GM12878 (cell line): ENCODE data around the gene CAPN8. TPM values are rescaled to one million over a fixed set of nuclear protein-coding genes. Genes with fewer than 3 reads are reported as not detected.

Source experiments
- ATAC-seq: fragments of 200-7000 bp; cut with Tn5 transposase; 3 replicates; pipeline ENCODE4 v1.9.1; 2020; ENCODE audit warnings: mild to moderate bottlenecking, moderate library complexity
- BruUV-seq: library from RNA; stranded (reverse); fragments of 400-500 nt; replicated peaks from 2 replicates; lab custom pipeline; 2021; lab: Mats Ljungman, UMichigan
- CTCF ChIA-PET: fragments of 300-600 bp; sonication (Branson Sonifier 250); formaldehyde crosslinking; extraction: SDS; loops from one replicate; lab custom pipeline; 2021; ENCODE audit warnings: inconsistent platforms; lab: Yijun Ruan, JAX
- POLR2A ChIA-PET: fragments of 350-600 bp; formaldehyde crosslinking; extraction: SDS; loops from one replicate; lab custom pipeline; 2021; ENCODE audit warnings: inconsistent platforms; lab: Charles Lee
- RAD21 ChIA-PET: fragments of 300-600 bp; sonication (Branson Sonifier 250); formaldehyde crosslinking; loops from one replicate; lab custom pipeline; 2023; ENCODE audit warnings: antibody characterized with exemption; ENCODE audit not compliant: unreplicated experiment; lab: Charles Lee
- SMC1A ChIA-PET: fragments of 300-600 bp; sonication (Branson Sonifier 250); formaldehyde crosslinking; loops from one replicate; lab custom pipeline; 2023; ENCODE audit not compliant: unreplicated experiment, uncharacterized antibody; lab: Charles Lee
- DNase-seq: peaks from one replicate; pipeline ENCODE4 v3.0.0-alpha.2; 2011; ENCODE audit warnings: low read depth, low spot score
- FAIRE-seq: peaks from 3 replicates; lab custom pipeline; 2011; peaks lifted over from hg19 to GRCh38; lab: Jason Lieb, UNC
- H2AFZ ChIP-seq: 2 replicates; pipeline ENCODE4 v1.6.0; 2011; ENCODE audit warnings: low read depth, low read length, control low read depth; ENCODE audit not compliant: control insufficient read depth
- H3K27ac ChIP-seq: 2 replicates; pipeline ENCODE4 v1.5.1; 2011; ENCODE audit warnings: control low read depth; ENCODE audit not compliant: control insufficient read depth, insufficient read depth
- H3K27me3 ChIP-seq, 2 experiments: replicated peaks in 1 of 2; 2 replicates each; pipeline versions ENCODE4 v1.6.0 to v1.6.1; 2011; ENCODE audit warnings: low read length in 1 of 2; ENCODE audit not compliant: control insufficient read depth in 2 of 2, insufficient read depth in 2 of 2
- H3K36me3 ChIP-seq, 2 experiments: 2 replicates each; pipeline ENCODE4 v1.5.1; 2011; ENCODE audit warnings: low read length in 1 of 2; ENCODE audit not compliant: control insufficient read depth in 2 of 2, insufficient read depth in 2 of 2
- H3K4me1 ChIP-seq: 2 replicates; pipeline ENCODE4 v1.6.1; 2011; ENCODE audit warnings: mild to moderate bottlenecking, low read length, moderate library complexity, mixed read lengths; ENCODE audit not compliant: control insufficient read depth, insufficient read depth
- H3K4me2 ChIP-seq: 2 replicates; pipeline ENCODE4 v1.6.0; 2011; ENCODE audit warnings: control low read depth; ENCODE audit not compliant: control insufficient read depth, insufficient read depth
- H3K4me3 ChIP-seq: fragments of 200-600 bp; sonication (generic); 2 replicates; pipeline ENCODE4 v1.5.1; 2016
- H3K79me2 ChIP-seq: 2 replicates; pipeline ENCODE4 v1.6.0; 2011; ENCODE audit warnings: low read length; ENCODE audit not compliant: control insufficient read depth, insufficient read depth
- H3K9ac ChIP-seq: 2 replicates; pipeline ENCODE4 v1.8.0; 2011; ENCODE audit warnings: low read length, control low read depth, mixed read lengths; ENCODE audit not compliant: control insufficient read depth, insufficient read depth
- H3K9me3 ChIP-seq: replicated peaks from 3 replicates; pipeline ENCODE4 v1.5.1; 2011; ENCODE audit warnings: mild to moderate bottlenecking, low read length; ENCODE audit not compliant: control insufficient read depth, insufficient read depth
- H4K20me1 ChIP-seq: 2 replicates; pipeline ENCODE4 v1.6.0; 2011; ENCODE audit not compliant: control insufficient read depth, insufficient read depth
- CUX1 ChIP-seq: IDR thresholded peaks from 2 replicates; pipeline ENCODE4 v1.6.1; 2012; ENCODE audit warnings: improper control_type of control experiment, low read depth, low read length; ENCODE audit not compliant: insufficient replicate concordance
- E2F8 ChIP-seq: fragments of 450-650 bp; IDR thresholded peaks from 2 replicates; pipeline ENCODE4 v1.6.1; 2018; ENCODE audit warnings: mild to moderate bottlenecking, low read depth, moderate library complexity; ENCODE audit not compliant: partially characterized antibody
- GABPA ChIP-seq: IDR thresholded peaks from 2 replicates; pipeline ENCODE4 v1.6.1; 2014; ENCODE audit warnings: antibody characterized with exemption, low read depth, mild to moderate bottlenecking, inconsistent platforms
- NBN ChIP-seq: fragments of 450-650 bp; IDR thresholded peaks from 2 replicates; pipeline ENCODE4 v1.6.1; 2016
- SMC3 ChIP-seq: IDR thresholded peaks from 2 replicates; pipeline ENCODE4 v1.6.1; 2011; ENCODE audit warnings: low read length, improper control_type of control experiment, borderline replicate concordance
- WGBS: methylation state at CpG from one replicate; pipeline ENCODE4 v1.1.6; 2016; ENCODE audit warnings: low lambda C conversion rate; ENCODE audit not compliant: insufficient replicate concordance, insufficient coverage; ENCODE audit errors: missing lambda C conversion rate; 5-methylcytosine and 5-hydroxymethylcytosine counted together
- in situ Hi-C: fragments of 300-500 bp; cut with MboI; formaldehyde crosslinking; loops from 9 replicates; pipeline ENCODE4 v1.14.3; 2018; ENCODE audit warnings: mixed read lengths
- intact Hi-C: fragments of 100-400 bp; cut with micrococcal nuclease; formaldehyde crosslinking; loops from one replicate; pipeline ENCODE4 v1.14.2; 2022; ENCODE audit not compliant: unreplicated experiment
- polyA plus RNA-seq, 11 experiments: library from polyadenylated mRNA; depleted of rRNA in 4 of 11; unstranded in 6 of 11; stranded (reverse) in 5 of 11; fragments of >200 nt; fragmentation: Nextera tagmentation in 4 of 11; fragmentation: Illumina TruSeq in 1 of 11; extraction: Ambion mirVana in 4 of 11; extraction: Trizol in 1 of 11; gene quantifications; 1 replicate in 1 of 11; 2 replicates in 10 of 11; pipeline versions ENCODE4 v1.2.1 to v1.2.3, GENCODE V29; 2011 to 2016; ENCODE audit warnings: inconsistent platforms in 2 of 11, missing spikeins in 2 of 11, low read depth in 1 of 11
- total RNA-seq, 4 experiments: library from RNA; depleted of rRNA in 3 of 4; stranded (reverse); fragments of >200 nt in 3 of 4; fragmentation: Illumina TruSeq in 1 of 4; extraction: Trizol in 1 of 4; gene quantifications; 2 replicates each; pipeline versions ENCODE4 v1.2.1 to v1.2.3, GENCODE V29; 2013 to 2021

Gene CAPN8
- total and polyA plus RNA-seq, 10 of the 15 experiments (the other 5 are each of a cell fraction or from before 2014, with no cell fraction given), result 6.4 to 30.7 (median 12.3) TPM

GRCh38 chr1:223650465-223650864 is 15.0 kb downstream of the CAPN8 start:
- POLR2A ChIA-PET, result no interaction called here
- H3K79me2 ChIP-seq, result no peaks in the 10 kb centered on the region
- no peak for ATAC-seq
- no peak overlapping the region for H2AFZ ChIP-seq
- H3K9me3 ChIP-seq, result no peaks in the 10 kb centered on the region
- H3K27me3 ChIP-seq, result peaks cover 0 to 3% of the 10 kb centered on the region in 2 experiments; a peak in 3 of 4 replicates
- BruUV-seq, result no TSS peak
- no peak for FAIRE-seq
- in situ Hi-C loops, result no loop called here
- H3K4me2 ChIP-seq, result no peak overlapping the region
- no peak overlapping the region for H3K9ac ChIP-seq
- no peak for DNase-seq
- RAD21 ChIA-PET, result no interaction called here
- intact Hi-C loops, result no loop called here
- no peaks in the 10 kb centered on the region for H4K20me1 ChIP-seq
- WGBS, result 5% methylated on average over 2 of the region's 2 CpGs
- no peaks in the 10 kb centered on the region for H3K36me3 ChIP-seq
- TF ChIP-seq CUX1 (no peak), SMC3 (no peak), E2F8 (no peak), GABPA (no peak), NBN (no peak)
- TF ChIP-seq, all 136 proteins: peak for 0
- Histone ChIP-seq H3K27ac (no peak overlapping the region), H3K4me1 (no peaks in the 10 kb centered on the region), H3K4me3 (no peak overlapping the region)
- CTCF ChIA-PET, result no interaction called here
- SMC1A ChIA-PET, result no interaction called here
